IPS DF 6.9 (cell line): ENCODE measurements around the gene OSBP.
"Not testable (repeated sequence)": the region's sequence is repeated elsewhere in the genome, so short reads cannot be mapped to it uniquely, and the experiment has no call there.

Experiments used
- DNase-seq: peaks from one replicate; pipeline ENCODE4 v3.0.0-alpha.2; 2013; ENCODE audit warnings: low read depth, low spot score
- H3K27ac ChIP-seq: one replicate; pipeline ENCODE4 v1.5.1; 2013; ENCODE audit warnings: low read length, control low read depth
- H3K27me3 ChIP-seq: 2 replicates; pipeline ENCODE4 v1.6.1; 2013; ENCODE audit warnings: mild to moderate bottlenecking, low read length; ENCODE audit not compliant: control insufficient read depth, insufficient read depth
- H3K36me3 ChIP-seq: 2 replicates; pipeline ENCODE4 v1.6.1; 2013; ENCODE audit warnings: low read length; ENCODE audit not compliant: control insufficient read depth, insufficient read depth
- H3K4me1 ChIP-seq: 2 replicates; pipeline ENCODE4 v1.6.1; 2013; ENCODE audit warnings: low read length; ENCODE audit not compliant: control insufficient read depth, insufficient read depth
- H3K4me3 ChIP-seq: 2 replicates; pipeline ENCODE4 v1.5.1; 2013; ENCODE audit warnings: mild to moderate bottlenecking, low read length
- H3K9me3 ChIP-seq: 2 replicates; pipeline ENCODE4 v1.6.1; 2013; ENCODE audit warnings: low read length, inconsistent platforms; ENCODE audit not compliant: control insufficient read depth, insufficient read depth
- WGBS: extraction: QIAGEN DNeasy Blood & Tissue Kit; methylation state at CpG from one replicate; pipeline ENCODE4 v1.1.7; 2013; ENCODE audit warnings: mixed read lengths, missing lambda C conversion rate; ENCODE audit not compliant: insufficient read length, insufficient coverage; 5-methylcytosine and 5-hydroxymethylcytosine counted together

The OSBP gene

DNA sequence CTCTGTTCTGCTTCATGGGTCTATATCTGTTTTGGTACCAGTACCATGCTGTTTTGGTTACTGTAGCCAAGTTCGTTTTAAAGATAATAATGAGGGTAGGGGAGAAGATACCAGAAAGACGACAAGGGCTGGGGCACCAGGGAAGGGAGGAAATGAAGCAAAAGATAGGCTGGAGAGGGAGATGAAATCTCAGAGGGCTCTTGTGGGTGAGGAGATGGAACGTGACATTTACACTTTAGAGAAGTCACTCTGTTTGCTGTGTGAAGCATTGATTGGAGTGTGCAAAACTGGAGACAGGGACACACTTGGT lies 70.8 kb downstream of the OSBP start:
- Histone ChIP-seq H3K4me1 (no peaks in the 10 kb centered on the region), H3K9me3 (no peaks in the 10 kb centered on the region), H3K36me3 (no peaks in the 10 kb centered on the region), H3K4me3 (no peak overlapping the region), H3K27me3 (no peaks in the 10 kb centered on the region), H3K27ac (no peak overlapping the region)
- whole genome bisulfite sequencing, result no CpG with 5 or more reads among the region's 3 CpGs
- no peak for DNase-seq

DNA sequence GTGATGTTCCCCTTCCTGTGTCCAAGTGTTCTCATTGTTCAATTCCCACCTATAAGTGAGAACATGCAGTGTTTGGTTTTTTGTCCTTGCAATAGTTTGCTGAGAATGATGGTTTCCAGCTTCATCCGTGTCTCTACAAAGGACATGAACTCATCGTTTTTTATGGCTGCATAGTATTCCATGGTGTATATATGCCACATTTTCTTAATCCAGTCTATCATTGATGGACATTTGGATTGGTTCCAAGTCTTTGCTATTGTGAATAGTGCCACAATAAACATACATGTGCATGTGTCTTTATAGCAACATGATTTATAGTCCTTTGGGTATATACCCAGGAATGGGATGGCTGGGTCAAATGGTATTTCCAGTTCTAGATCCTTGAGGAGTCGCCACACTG lies 71.9 kb downstream of the OSBP start:
- H3K27ac ChIP-seq, H3K36me3 ChIP-seq, H3K9me3 ChIP-seq, H3K27me3 ChIP-seq, H3K4me3 ChIP-seq, DNase-seq, H3K4me1 ChIP-seq: not testable (repeated sequence)
- no CpG with 5 or more reads among the region's 3 CpGs for WGBS

DNA sequence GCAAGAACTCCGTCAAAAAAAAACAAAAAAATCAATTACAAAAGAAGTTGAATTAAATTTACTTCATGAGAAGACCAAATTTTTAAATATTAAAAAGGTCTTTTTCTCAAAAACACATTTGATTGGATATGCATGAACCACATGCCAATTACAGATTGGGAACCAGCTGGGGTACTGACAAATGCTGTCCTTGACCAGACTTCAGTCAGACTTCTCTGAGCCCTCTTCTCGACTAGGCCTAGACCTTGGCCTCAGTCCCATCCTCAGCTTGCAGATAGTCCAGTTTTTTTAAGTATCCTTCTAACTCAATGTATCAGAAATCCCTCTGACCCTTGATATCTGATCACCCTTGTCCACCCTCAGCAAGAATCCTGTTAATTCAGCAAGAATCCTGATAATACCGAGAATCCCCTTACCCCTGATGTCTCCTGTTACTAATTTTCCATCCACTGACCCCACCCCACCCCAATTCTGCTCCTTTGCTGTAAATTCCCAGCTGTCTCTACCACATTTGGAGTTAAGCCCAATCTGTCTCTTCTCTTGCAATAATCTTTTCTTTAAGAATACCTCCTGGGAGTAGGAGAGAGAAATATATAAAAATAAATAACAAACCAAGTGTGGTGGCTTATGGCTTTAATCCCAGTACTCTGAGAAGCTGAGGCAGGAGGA lies 73.3 kb downstream of the OSBP start:
- no peaks in the 10 kb centered on the region for H3K36me3 ChIP-seq
- H3K4me1 ChIP-seq, result no peaks in the 10 kb centered on the region
- H3K27ac ChIP-seq, result no peak overlapping the region
- no peak for DNase-seq
- no peak overlapping the region for H3K4me3 ChIP-seq
- no peaks in the 10 kb centered on the region for H3K9me3 ChIP-seq
- no peaks in the 10 kb centered on the region for H3K27me3 ChIP-seq
- no CpG with 5 or more reads among the region's 3 CpGs for WGBS

DNA sequence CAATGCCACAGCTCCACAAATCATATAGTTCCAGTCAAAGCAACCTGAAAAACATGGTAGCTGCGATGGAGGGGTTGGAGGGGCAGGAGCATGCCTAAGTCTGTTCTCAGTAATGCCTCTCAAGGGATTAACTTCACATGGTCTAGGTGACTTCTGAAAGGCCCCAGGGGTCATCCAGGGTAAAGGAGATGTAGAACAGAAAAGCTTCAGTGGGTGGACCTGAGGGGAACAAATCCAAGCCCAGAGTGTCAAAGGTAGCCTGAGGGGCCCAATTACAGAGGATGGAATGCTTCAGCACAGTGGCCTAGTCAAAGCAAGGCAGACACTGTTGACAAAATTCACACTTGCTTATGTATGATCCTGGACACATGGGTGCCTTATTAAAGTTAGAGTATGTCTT lies 80.9 kb downstream of the OSBP start:
- Histone ChIP-seq H3K36me3 (no peaks in the 10 kb centered on the region), H3K4me1 (no peaks in the 10 kb centered on the region), H3K9me3 (no peaks in the 10 kb centered on the region), H3K27me3 (no peaks in the 10 kb centered on the region), H3K4me3 (no peak overlapping the region), H3K27ac (no peak overlapping the region)
- DNase-seq, result no peak
- no CpG with 5 or more reads among the region's 1 CpG for WGBS

DNA sequence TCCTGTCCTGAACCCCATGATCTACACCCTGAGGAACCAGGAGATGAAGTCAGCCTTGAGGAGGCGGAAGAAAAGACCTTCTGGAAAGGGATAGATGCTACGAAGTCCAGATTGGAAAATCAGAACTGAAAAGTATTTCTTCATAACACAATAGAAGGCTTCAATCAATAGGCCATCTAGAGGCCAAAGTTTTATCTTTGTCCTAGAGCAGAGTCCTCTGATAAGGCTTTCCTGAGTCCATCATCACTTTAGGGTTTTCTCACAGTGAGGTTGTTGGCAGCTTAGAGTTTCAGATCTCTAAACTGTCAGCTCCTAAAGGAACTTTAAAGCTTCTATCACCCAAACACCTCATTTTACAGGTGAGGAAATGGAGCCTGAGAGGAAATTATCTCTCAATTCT lies 83.0 kb downstream of the OSBP start:
- Histone ChIP-seq H3K27me3 (no peaks in the 10 kb centered on the region), H3K4me1 (no peaks in the 10 kb centered on the region), H3K9me3 (no peaks in the 10 kb centered on the region), H3K36me3 (no peaks in the 10 kb centered on the region), H3K27ac (no peak overlapping the region), H3K4me3 (no peak overlapping the region)
- DNase-seq, result no peak
- no CpG with 5 or more reads among the region's 2 CpGs for WGBS

DNA sequence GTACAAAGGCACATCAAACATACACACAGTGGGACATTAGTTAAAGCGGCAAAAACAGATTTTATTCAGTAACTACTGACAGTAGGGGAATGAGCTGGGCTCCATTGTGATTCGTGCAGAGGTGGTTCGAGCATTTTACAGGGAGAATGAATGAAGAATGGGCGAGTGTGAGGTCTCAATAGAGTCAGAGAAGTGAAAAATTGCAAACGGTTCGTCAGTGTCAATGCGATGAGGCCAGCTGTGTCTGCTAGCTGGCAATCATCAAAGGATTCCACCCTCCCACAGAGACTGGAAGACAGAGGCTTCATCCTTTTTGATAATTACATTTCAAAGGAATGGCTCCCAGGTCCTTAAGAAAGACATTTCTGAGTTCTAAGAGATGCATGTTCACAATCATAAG lies 86.9 kb downstream of the OSBP start:
- H3K9me3 ChIP-seq, result no peaks in the 10 kb centered on the region
- no peak overlapping the region for H3K27ac ChIP-seq
- WGBS, result no CpG with 5 or more reads among the region's 7 CpGs
- DNase-seq, result no peak
- H3K4me1 ChIP-seq, result no peaks in the 10 kb centered on the region
- H3K4me3 ChIP-seq, result no peak overlapping the region
- no peaks in the 10 kb centered on the region for H3K27me3 ChIP-seq
- H3K36me3 ChIP-seq, result no peaks in the 10 kb centered on the region
